Measurements from ENCODE around the gene KLHDC8B. TPM values are rescaled to one million over a fixed set of nuclear protein-coding genes. Genes with fewer than 3 reads are reported as not detected.
A peak's percentile ranks its signal among the peaks of the same experiment; 100 is the strongest.

The KLHDC8B gene
- total RNA-seq (1 to 10 TPM; 1.9 to 2.0 TPM), polyA plus RNA-seq (1 to 10 TPM; 1.3 to 1.8 TPM)

GRCh38 chr3:49171119-49171774 is at the start of gene KLHDC8B:
Gene KLHDC8B, plus strand, starts transcription at chr3:49171598. Its CDS starts 1,172 bp downstream, at chr3:49172770.
- ChIA-PET CTCF (ENCODE audit: partially characterized antibody) (interaction anchor here (0.6 to 3.6 kb wide), 18 partner anchors 9 to 342 kb away, joined by 3 to 27 read pairs (median 6); partner anchors contain the start of genes C3orf62, DAG1, NDUFAF3 and QRICH1), POLR2A (ENCODE audit: partially characterized antibody) (interaction anchor here (0.5 to 2.5 kb wide), 9 partner anchors 12 to 299 kb away, joined by 3 to 12 read pairs (median 4); partner anchors contain the start of genes DAG1, NICN1, QRICH1 and USP4)
- Mint-ChIP-seq H3K27ac (peak within 1 kb of the TSS; percentile 51 to 85 (median 66)), H3K4me3 (peak within 1 kb of the TSS; percentile 85 to 90 (median 88)), H3K4me1 (peaks cover 6 to 30% (median 16%) of the 10 kb centered on the region in 4 donors), H3K36me3 (peaks cover 0 to 3% of the 10 kb centered on the region in 2 donors), H3K27me3 (no peaks in the 10 kb centered on the region), H3K9me3 (peaks cover 0 to 2% (median 0%) of the 10 kb centered on the region in 8 donors)
- intact Hi-C loops (cut with micrococcal nuclease), result loop anchor here (1.0 to 5.0 kb wide), 3 partner anchors 50 to 278 kb away; partner anchors contain the start of genes C3orf62 and USP19
- peak within 1 kb of the TSS; percentile 32 for H3K27ac ChIP-seq (ENCODE audit: low read depth, low read length)
- peak; percentile 74 to 77 (median 76) for DNase-seq
- H3K27me3 ChIP-seq (ENCODE audit: insufficient read depth, low read length), result no peaks in the 10 kb centered on the region
- H3K4me1 ChIP-seq (ENCODE audit: insufficient read depth, low read length), result peaks cover 21% of the 10 kb centered on the region
- no peaks in the 10 kb centered on the region for H3K9me3 ChIP-seq (ENCODE audit: control insufficient read depth in 1 of 2, low read length in 2 of 2)
- H3K36me3 ChIP-seq (ENCODE audit: insufficient read depth, low read length), result no peaks in the 10 kb centered on the region
- H3K4me3 ChIP-seq (ENCODE audit: low read length in 2 of 2), result peak within 1 kb of the TSS; percentile 57 to 72

- H3K4me1 ChIP-seq (ENCODE audit: insufficient read depth, low read length), result peaks cover 26% of the 10 kb centered on the region
- H3K36me3 ChIP-seq (ENCODE audit: insufficient read depth, low read length), result peaks cover 10% of the 10 kb centered on the region
- Mint-ChIP-seq H3K27ac (peak overlapping the region; percentile 70 to 95 (median 92)), H3K27me3 (no peaks in the 10 kb centered on the region), H3K4me1 (peaks cover 7 to 29% (median 19%) of the 10 kb centered on the region in 4 donors), H3K36me3 (peaks cover 9% of the 10 kb centered on the region in 2 donors), H3K4me3 (peak overlapping the region in 6 of 8 donors; percentile 33 to 90 (median 58)), H3K9me3 (no peaks in the 10 kb centered on the region)
- no peak overlapping the region for H3K4me3 ChIP-seq (ENCODE audit: low read length in 2 of 2)
- intact Hi-C loops (cut with micrococcal nuclease), result no loop called here
- H3K27ac ChIP-seq (ENCODE audit: low read depth, low read length), result no peak overlapping the region
- no peaks in the 10 kb centered on the region for H3K9me3 ChIP-seq (ENCODE audit: control insufficient read depth in 1 of 2, low read length in 2 of 2)
- CTCF ChIA-PET (ENCODE audit: partially characterized antibody), result interaction anchor here (1.3 to 3.2 kb wide), 3 partner anchors 29 to 134 kb away, joined by 3 to 24 read pairs (median 17); partner anchors contain the start of genes P4HTM and QRICH1
- H3K27me3 ChIP-seq (ENCODE audit: insufficient read depth, low read length), result no peaks in the 10 kb centered on the region
- POLR2A ChIA-PET (ENCODE audit: partially characterized antibody), result interaction anchor here (1.3 to 5.9 kb wide), 9 partner anchors 11 to 203 kb away, joined by 4 to 105 read pairs (median 12); partner anchors contain the start of genes ARIH2, IMPDH2, LAMB2 and NDUFAF3
- DNase-seq, result no peak
These were observed 49.4 kb upstream of the KLHDC8B start for GRCh38 chr3:49122022-49122421.

GRCh38 chr3:49122451-49122850 is 48.9 kb upstream of the KLHDC8B start:
- H3K4me1 ChIP-seq (ENCODE audit: insufficient read depth, low read length), result peaks cover 26% of the 10 kb centered on the region
- peaks cover 6% of the 10 kb centered on the region for H3K36me3 ChIP-seq (ENCODE audit: insufficient read depth, low read length)
- Mint-ChIP-seq H3K4me3 (peak overlapping the region in 1 of 8 donors; percentile 39), H3K27ac (peak overlapping the region; percentile 70 to 95 (median 92)), H3K9me3 (no peaks in the 10 kb centered on the region), H3K27me3 (no peaks in the 10 kb centered on the region), H3K4me1 (peaks cover 7 to 29% (median 18%) of the 10 kb centered on the region in 4 donors), H3K36me3 (peaks cover 6 to 9% of the 10 kb centered on the region in 2 donors)
- no peaks in the 10 kb centered on the region for H3K9me3 ChIP-seq (ENCODE audit: control insufficient read depth in 1 of 2, low read length in 2 of 2)
- CTCF ChIA-PET (ENCODE audit: partially characterized antibody), result interaction anchor here (1.3 kb wide), 1 partner anchor 47 kb away, joined by 3 read pairs; no protein-coding TSS in a partner anchor
- POLR2A ChIA-PET (ENCODE audit: partially characterized antibody), result interaction anchor here (2.8 to 5.9 kb wide), 3 partner anchors 16 to 94 kb away, joined by 21 to 105 read pairs (median 66); partner anchors contain the start of genes IMPDH2, QARS1 and QRICH1
- no peak overlapping the region for H3K27ac ChIP-seq (ENCODE audit: low read depth, low read length)
- intact Hi-C loops (cut with micrococcal nuclease), result no loop called here
- H3K27me3 ChIP-seq (ENCODE audit: insufficient read depth, low read length), result no peaks in the 10 kb centered on the region
- no peak overlapping the region for H3K4me3 ChIP-seq (ENCODE audit: low read length in 2 of 2)
- no peak for DNase-seq

GRCh38 chr3:49122886-49123545 is 48.4 kb upstream of the KLHDC8B start:
- H3K4me3 ChIP-seq (ENCODE audit: low read length in 2 of 2), result no peak overlapping the region
- intact Hi-C loops (cut with micrococcal nuclease), result no loop called here
- ChIA-PET CTCF (ENCODE audit: partially characterized antibody) (interaction anchor here (1.1 to 1.2 kb wide), 3 partner anchors 35 to 132 kb away, joined by 3 read pairs; partner anchors contain the start of gene WDR6), POLR2A (ENCODE audit: partially characterized antibody) (interaction anchor here (5.5 to 5.9 kb wide), 2 partner anchors 16 to 29 kb away, joined by 66 to 105 read pairs; partner anchors contain the start of genes QARS1 and QRICH1)
- H3K36me3 ChIP-seq (ENCODE audit: insufficient read depth, low read length), result peaks cover under 1% of the 10 kb centered on the region
- Mint-ChIP-seq H3K36me3 (peaks cover 5 to 7% of the 10 kb centered on the region in 2 donors), H3K27ac (peak overlapping the region in 1 of 7 donors; percentile 25), H3K4me3 (peak overlapping the region in 1 of 8 donors; percentile 10), H3K9me3 (no peaks in the 10 kb centered on the region), H3K27me3 (no peaks in the 10 kb centered on the region), H3K4me1 (peaks cover 7 to 29% (median 15%) of the 10 kb centered on the region in 4 donors)
- no peak overlapping the region for H3K27ac ChIP-seq (ENCODE audit: low read depth, low read length)
- no peaks in the 10 kb centered on the region for H3K9me3 ChIP-seq (ENCODE audit: control insufficient read depth in 1 of 2, low read length in 2 of 2)
- DNase-seq, result no peak
- no peaks in the 10 kb centered on the region for H3K27me3 ChIP-seq (ENCODE audit: insufficient read depth, low read length)
- H3K4me1 ChIP-seq (ENCODE audit: insufficient read depth, low read length), result peaks cover 26% of the 10 kb centered on the region

- H3K4me3 ChIP-seq (ENCODE audit: low read length in 2 of 2), result no peak overlapping the region
- H3K36me3 ChIP-seq (ENCODE audit: insufficient read depth, low read length), result no peaks in the 10 kb centered on the region
- peaks cover 7 to 29% (median 15%) of the 10 kb centered on the region in 4 donors for H3K4me1 Mint-ChIP-seq
- H3K27ac Mint-ChIP-seq, result peak overlapping the region in 1 of 7 donors; percentile 25
- H3K36me3 Mint-ChIP-seq, result peaks cover 5 to 7% of the 10 kb centered on the region in 2 donors
- H3K27ac ChIP-seq (ENCODE audit: low read depth, low read length), result no peak overlapping the region
- peaks cover 23% of the 10 kb centered on the region for H3K4me1 ChIP-seq (ENCODE audit: insufficient read depth, low read length)
- CTCF ChIA-PET (ENCODE audit: partially characterized antibody), result interaction anchor here (1.1 to 1.2 kb wide), 3 partner anchors 35 to 133 kb away, joined by 3 read pairs; partner anchors contain the start of gene WDR6
- no peaks in the 10 kb centered on the region for H3K27me3 Mint-ChIP-seq
- POLR2A ChIA-PET (ENCODE audit: partially characterized antibody), result interaction anchor here (1.5 to 5.9 kb wide), 3 partner anchors 17 to 102 kb away, joined by 4 to 105 read pairs (median 66); partner anchors contain the start of genes NDUFAF3, QARS1 and QRICH1
- DNase-seq, result no peak
- no peaks in the 10 kb centered on the region for H3K9me3 Mint-ChIP-seq
- H3K27me3 ChIP-seq (ENCODE audit: insufficient read depth, low read length), result no peaks in the 10 kb centered on the region
- intact Hi-C loops (cut with micrococcal nuclease), result no loop called here
- no peaks in the 10 kb centered on the region for H3K9me3 ChIP-seq (ENCODE audit: control insufficient read depth in 1 of 2, low read length in 2 of 2)
- no peak overlapping the region for H3K4me3 Mint-ChIP-seq
These were observed 47.7 kb upstream of the KLHDC8B start for GRCh38 chr3:49123687-49124086.

GRCh38 chr3:49124203-49124602 is 47.2 kb upstream of the KLHDC8B start:
- H3K4me3 ChIP-seq (ENCODE audit: low read length in 2 of 2), result no peak overlapping the region
- no peak overlapping the region for H3K27ac ChIP-seq (ENCODE audit: low read depth, low read length)
- H3K4me1 ChIP-seq (ENCODE audit: insufficient read depth, low read length), result peaks cover 19% of the 10 kb centered on the region
- Mint-ChIP-seq H3K27me3 (no peaks in the 10 kb centered on the region), H3K27ac (no peak overlapping the region), H3K36me3 (peaks cover under 1 to 5% of the 10 kb centered on the region in 2 donors), H3K4me1 (peaks cover 5 to 25% (median 12%) of the 10 kb centered on the region in 4 donors), H3K4me3 (no peak overlapping the region), H3K9me3 (no peaks in the 10 kb centered on the region)
- no peak for DNase-seq
- ChIA-PET POLR2A (ENCODE audit: partially characterized antibody) (interaction anchor here (1.5 to 5.9 kb wide), 3 partner anchors 18 to 102 kb away, joined by 4 to 105 read pairs (median 66); partner anchors contain the start of genes NDUFAF3, QARS1 and QRICH1), CTCF (ENCODE audit: partially characterized antibody) (interaction anchor here (0.6 to 1.2 kb wide), 2 partner anchors 117 to 304 kb away, joined by 3 read pairs; partner anchors contain the start of gene WDR6)
- H3K9me3 ChIP-seq (ENCODE audit: control insufficient read depth in 1 of 2, low read length in 2 of 2), result no peaks in the 10 kb centered on the region
- no peaks in the 10 kb centered on the region for H3K36me3 ChIP-seq (ENCODE audit: insufficient read depth, low read length)
- H3K27me3 ChIP-seq (ENCODE audit: insufficient read depth, low read length), result no peaks in the 10 kb centered on the region
- intact Hi-C loops (cut with micrococcal nuclease), result no loop called here
